Measurements from ENCODE around the gene MAN2B2. TPM values are rescaled to one million over a fixed set of nuclear protein-coding genes. Genes with fewer than 3 reads are reported as not detected.
A peak's percentile ranks its signal among the peaks of the same experiment; 100 is the strongest.

MAN2B2 gene
- total and polyA plus RNA-seq, 4 donors: 9.2 to 22.4 (median 17.8) TPM

- Histone ChIP-seq H3K27me3 (ENCODE audit: control insufficient read depth, insufficient read depth, low read length) (peaks cover 7% of the 10 kb centered on the region), H3K4me3 (ENCODE audit: low read depth, low read length) (no peak overlapping the region), H3K27ac (ENCODE audit: low read depth, low read length) (no peak overlapping the region), H3K4me1 (ENCODE audit: control insufficient read depth, insufficient read depth, low read length) (no peaks in the 10 kb centered on the region), H3K36me3 (ENCODE audit: control insufficient read depth, insufficient read depth, low read length) (no peaks in the 10 kb centered on the region), H3K9me3 (ENCODE audit: control insufficient read depth, insufficient read depth, low read length) (no peaks in the 10 kb centered on the region)
- 56% methylated on average over 4 of the region's 6 CpGs for WGBS (ENCODE audit: insufficient coverage)
- DNase-seq (ENCODE audit: low read depth in 4 of 6, low spot score in 6 of 6): no peak
Measured at GRCh38 chr4:6541789-6542188, 33.2 kb upstream of the MAN2B2 start.

GRCh38 chr4:6542951-6543350 is 32.0 kb upstream of the MAN2B2 start:
- H3K9me3 ChIP-seq (ENCODE audit: control insufficient read depth, insufficient read depth, low read length): no peaks in the 10 kb centered on the region
- no peak overlapping the region for H3K4me3 ChIP-seq (ENCODE audit: low read depth, low read length)
- no peaks in the 10 kb centered on the region for H3K36me3 ChIP-seq (ENCODE audit: control insufficient read depth, insufficient read depth, low read length)
- H3K4me1 ChIP-seq (ENCODE audit: control insufficient read depth, insufficient read depth, low read length): no peaks in the 10 kb centered on the region
- DNase-seq (ENCODE audit: low read depth in 4 of 6, low spot score in 6 of 6): no peak
- WGBS (ENCODE audit: insufficient coverage): 67% methylated on average over 10 of the region's 12 CpGs
- H3K27ac ChIP-seq (ENCODE audit: low read depth, low read length): no peak overlapping the region
- H3K27me3 ChIP-seq (ENCODE audit: control insufficient read depth, insufficient read depth, low read length): peaks cover 7% of the 10 kb centered on the region

- WGBS (ENCODE audit: insufficient coverage): 100% methylated on average over 1 of the region's 4 CpGs
- Histone ChIP-seq H3K9me3 (ENCODE audit: control insufficient read depth, insufficient read depth, low read length) (no peaks in the 10 kb centered on the region), H3K4me3 (ENCODE audit: low read depth, low read length) (no peak overlapping the region)
Measured at GRCh38 chr4:6546091-6546490, 28.9 kb upstream of the MAN2B2 start.

DNA sequence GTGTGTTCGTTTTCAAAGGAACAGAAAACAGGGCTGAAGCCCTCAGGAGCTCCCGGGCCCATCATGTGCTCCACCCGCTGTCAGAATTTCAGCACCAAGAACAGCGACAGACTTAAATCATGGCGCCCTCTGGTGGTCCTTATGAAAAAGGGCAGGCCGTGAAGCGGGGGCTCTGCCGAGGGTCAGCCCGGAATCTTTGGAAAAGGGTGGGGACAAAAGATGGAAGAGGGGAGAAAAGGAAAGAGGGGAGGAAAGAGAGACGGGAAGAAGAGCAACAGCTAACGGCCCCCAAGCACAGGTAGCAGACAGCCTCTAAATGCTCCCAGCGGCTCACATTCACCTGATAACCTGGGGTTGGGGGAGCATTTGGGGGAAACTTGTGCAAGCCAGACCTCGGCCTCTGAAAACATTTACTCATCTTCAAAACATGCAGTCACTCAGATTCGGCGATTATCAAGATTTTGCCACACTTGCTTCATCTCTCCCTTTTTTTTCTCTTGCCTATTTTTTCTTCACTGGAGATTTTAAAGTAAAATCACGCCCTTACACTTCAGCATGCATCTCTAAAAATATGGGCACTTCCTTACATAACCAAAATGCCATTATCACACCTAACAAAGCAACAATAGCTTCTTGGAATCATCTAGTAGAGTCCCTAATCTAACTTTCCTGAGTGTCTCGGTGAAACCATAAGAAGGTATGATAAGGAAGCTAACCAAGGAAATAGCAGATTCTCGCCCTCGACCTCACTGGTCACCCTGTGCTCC is 28.1 kb upstream of the MAN2B2 start:
- DNase-seq (ENCODE audit: low read depth in 4 of 6, low spot score in 6 of 6): peak; percentile 33 to 95 (median 69)
- H3K36me3 ChIP-seq (ENCODE audit: control insufficient read depth, insufficient read depth, low read length): no peaks in the 10 kb centered on the region
- 41% methylated on average over 11 of the region's 19 CpGs for WGBS (ENCODE audit: insufficient coverage)
- peaks cover 2% of the 10 kb centered on the region for H3K27me3 ChIP-seq (ENCODE audit: control insufficient read depth, insufficient read depth, low read length)
- H3K4me3 ChIP-seq (ENCODE audit: low read depth, low read length): no peak overlapping the region
- H3K9me3 ChIP-seq (ENCODE audit: control insufficient read depth, insufficient read depth, low read length): peaks cover 4% of the 10 kb centered on the region
- H3K27ac ChIP-seq (ENCODE audit: low read depth, low read length): no peak overlapping the region
- no peaks in the 10 kb centered on the region for H3K4me1 ChIP-seq (ENCODE audit: control insufficient read depth, insufficient read depth, low read length)

More at GRCh38 chr4:6546091-6546490, 28.9 kb upstream of the MAN2B2 start:
- no peak for DNase-seq (ENCODE audit: low read depth in 4 of 6, low spot score in 6 of 6)
- Histone ChIP-seq H3K27ac (ENCODE audit: low read depth, low read length) (no peak overlapping the region), H3K4me1 (ENCODE audit: control insufficient read depth, insufficient read depth, low read length) (no peaks in the 10 kb centered on the region), H3K27me3 (ENCODE audit: control insufficient read depth, insufficient read depth, low read length) (peaks cover 2% of the 10 kb centered on the region), H3K36me3 (ENCODE audit: control insufficient read depth, insufficient read depth, low read length) (no peaks in the 10 kb centered on the region)

GRCh38 chr4:6548201-6548881 is 26.6 kb upstream of the MAN2B2 start:
- DNase-seq (ENCODE audit: low read depth in 4 of 6, low spot score in 6 of 6): peak in 2 of 6 donors; percentile 33 to 46
- Histone ChIP-seq H3K27me3 (ENCODE audit: control insufficient read depth, insufficient read depth, low read length) (peaks cover 7% of the 10 kb centered on the region), H3K36me3 (ENCODE audit: control insufficient read depth, insufficient read depth, low read length) (no peaks in the 10 kb centered on the region), H3K27ac (ENCODE audit: low read depth, low read length) (no peak overlapping the region), H3K4me3 (ENCODE audit: low read depth, low read length) (no peak overlapping the region), H3K9me3 (ENCODE audit: control insufficient read depth, insufficient read depth, low read length) (peaks cover 4% of the 10 kb centered on the region), H3K4me1 (ENCODE audit: control insufficient read depth, insufficient read depth, low read length) (no peaks in the 10 kb centered on the region)
- WGBS (ENCODE audit: insufficient coverage): 72% methylated on average over 8 of the region's 8 CpGs

- Histone ChIP-seq H3K4me3 (ENCODE audit: low read depth, low read length) (no peak overlapping the region), H3K36me3 (ENCODE audit: control insufficient read depth, insufficient read depth, low read length) (no peaks in the 10 kb centered on the region), H3K27me3 (ENCODE audit: control insufficient read depth, insufficient read depth, low read length) (peaks cover 12% of the 10 kb centered on the region), H3K27ac (ENCODE audit: low read depth, low read length) (no peak overlapping the region), H3K9me3 (ENCODE audit: control insufficient read depth, insufficient read depth, low read length) (peaks cover 4% of the 10 kb centered on the region), H3K4me1 (ENCODE audit: control insufficient read depth, insufficient read depth, low read length) (no peaks in the 10 kb centered on the region)
- no peak for DNase-seq (ENCODE audit: low read depth in 4 of 6, low spot score in 6 of 6)
- 66% methylated on average over 2 of the region's 4 CpGs for WGBS (ENCODE audit: insufficient coverage)
Measured at GRCh38 chr4:6548882-6549230, 26.1 kb upstream of the MAN2B2 start.

DNA sequence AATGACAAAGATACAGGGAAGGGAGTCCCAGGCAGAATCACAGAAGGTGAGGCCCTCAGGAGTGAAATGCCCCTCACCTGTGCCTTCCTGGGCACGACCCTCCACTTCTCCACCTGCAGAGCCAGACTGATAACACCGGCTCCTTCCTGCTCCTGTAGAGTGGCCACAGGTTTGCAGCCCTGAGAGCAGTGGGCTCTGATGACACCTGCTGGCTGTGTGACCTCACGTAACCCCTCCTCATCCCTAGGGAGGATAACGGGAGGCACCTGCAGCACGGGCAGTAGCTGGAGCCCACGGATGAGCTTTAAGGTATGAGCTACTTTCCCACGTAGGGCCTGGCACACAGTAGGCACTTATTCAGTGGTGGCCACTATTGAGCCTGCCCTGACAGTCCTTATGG is 25.5 kb upstream of the MAN2B2 start:
- no peaks in the 10 kb centered on the region for H3K36me3 ChIP-seq (ENCODE audit: control insufficient read depth, insufficient read depth, low read length)
- H3K27me3 ChIP-seq (ENCODE audit: control insufficient read depth, insufficient read depth, low read length): peaks cover 13% of the 10 kb centered on the region
- peaks cover 4% of the 10 kb centered on the region for H3K9me3 ChIP-seq (ENCODE audit: control insufficient read depth, insufficient read depth, low read length)
- H3K4me3 ChIP-seq (ENCODE audit: low read depth, low read length): no peak overlapping the region
- WGBS (ENCODE audit: insufficient coverage): 48% methylated on average over 5 of the region's 7 CpGs
- H3K27ac ChIP-seq (ENCODE audit: low read depth, low read length): no peak overlapping the region
- peak in 1 of 6 donors; percentile 32 for DNase-seq (ENCODE audit: low read depth in 4 of 6, low spot score in 6 of 6)
- H3K4me1 ChIP-seq (ENCODE audit: control insufficient read depth, insufficient read depth, low read length): peaks cover 3% of the 10 kb centered on the region

GRCh38 chr4:6549890-6550620 is 24.9 kb upstream of the MAN2B2 start:
- no peak for DNase-seq (ENCODE audit: low read depth in 4 of 6, low spot score in 6 of 6)
- no peak overlapping the region for H3K4me3 ChIP-seq (ENCODE audit: low read depth, low read length)
- H3K36me3 ChIP-seq (ENCODE audit: control insufficient read depth, insufficient read depth, low read length): no peaks in the 10 kb centered on the region
- H3K27ac ChIP-seq (ENCODE audit: low read depth, low read length): no peak overlapping the region
- 65% methylated on average over 12 of the region's 13 CpGs for WGBS (ENCODE audit: insufficient coverage)
- peaks cover 3% of the 10 kb centered on the region for H3K4me1 ChIP-seq (ENCODE audit: control insufficient read depth, insufficient read depth, low read length)
- peaks cover 4% of the 10 kb centered on the region for H3K9me3 ChIP-seq (ENCODE audit: control insufficient read depth, insufficient read depth, low read length)
- peaks cover 13% of the 10 kb centered on the region for H3K27me3 ChIP-seq (ENCODE audit: control insufficient read depth, insufficient read depth, low read length)

- peaks cover 13% of the 10 kb centered on the region for H3K27me3 ChIP-seq (ENCODE audit: control insufficient read depth, insufficient read depth, low read length)
- peaks cover 3% of the 10 kb centered on the region for H3K4me1 ChIP-seq (ENCODE audit: control insufficient read depth, insufficient read depth, low read length)
- no peak overlapping the region for H3K4me3 ChIP-seq (ENCODE audit: low read depth, low read length)
- H3K36me3 ChIP-seq (ENCODE audit: control insufficient read depth, insufficient read depth, low read length): no peaks in the 10 kb centered on the region
- DNase-seq (ENCODE audit: low read depth in 4 of 6, low spot score in 6 of 6): no peak
- 90% methylated on average over 2 of the region's 3 CpGs for WGBS (ENCODE audit: insufficient coverage)
- H3K9me3 ChIP-seq (ENCODE audit: control insufficient read depth, insufficient read depth, low read length): peaks cover 4% of the 10 kb centered on the region
- no peak overlapping the region for H3K27ac ChIP-seq (ENCODE audit: low read depth, low read length)
Measured at GRCh38 chr4:6550821-6551220, 24.2 kb upstream of the MAN2B2 start.

All from spinal cord (tissue), 10 donors.